HepG2 (cell line): ENCODE results near the gene SCYL1. TPM values are rescaled to one million over a fixed set of nuclear protein-coding genes. Genes with fewer than 3 reads are reported as not detected.

ENCODE experiments used
- EED ChIP-seq: sonication (generic); formaldehyde crosslinking; IDR thresholded peaks from 2 replicates; pipeline ENCODE4 v1.5.0; 2020; ENCODE audit warnings: mild to moderate bottlenecking, missing genetic modification reagents
- EHMT2 ChIP-seq: fragments of 200-600 bp; sonication (generic); IDR thresholded peaks from 2 replicates; pipeline ENCODE4 v1.7.0; 2017; ENCODE audit warnings: antibody characterized with exemption, low read depth, low read length, borderline replicate concordance
- FIP1L1 ChIP-seq: fragments of 200-400 bp; formaldehyde crosslinking; IDR thresholded peaks from 2 replicates; pipeline ENCODE4 v1.6.1; 2018; ENCODE audit warnings: low read depth, mild to moderate bottlenecking, low read length, moderate library complexity, borderline replicate concordance; ENCODE audit not compliant: insufficient read depth
- GLMP ChIP-seq: sonication (generic); formaldehyde crosslinking; IDR thresholded peaks from 2 replicates; pipeline ENCODE4 v1.9.0; 2021; ENCODE audit warnings: missing genetic modification reagents, mild to moderate bottlenecking, borderline replicate concordance
- HNRNPUL1 ChIP-seq: fragments of 200-400 bp; formaldehyde crosslinking; IDR thresholded peaks from 2 replicates; pipeline ENCODE4 v1.6.1; 2017; ENCODE audit warnings: low read depth, mild to moderate bottlenecking, low read length, moderate library complexity
- HOXA7 ChIP-seq: sonication (generic); formaldehyde crosslinking; IDR thresholded peaks from 2 replicates; pipeline ENCODE4 v1.8.1; 2022; ENCODE audit warnings: mild to moderate bottlenecking, missing genetic modification reagents, moderate library complexity
- ISL2 ChIP-seq: sonication (generic); formaldehyde crosslinking; IDR thresholded peaks from 2 replicates; pipeline ENCODE4 v1.5.0; 2020; ENCODE audit warnings: missing genetic modification reagents
- KDM2A ChIP-seq: sonication (generic); formaldehyde crosslinking; IDR thresholded peaks from 2 replicates; pipeline ENCODE4 v1.4.0; 2020; ENCODE audit warnings: low read depth, missing genetic modification reagents, borderline replicate concordance
- MTERF4 ChIP-seq: sonication (generic); formaldehyde crosslinking; IDR thresholded peaks from 2 replicates; pipeline ENCODE4 v1.8.0; 2023; ENCODE audit warnings: mild to moderate bottlenecking, missing genetic modification reagents
- NCOA2 ChIP-seq: sonication (generic); formaldehyde crosslinking; IDR thresholded peaks from 2 replicates; pipeline ENCODE4 v1.8.0; 2022; ENCODE audit warnings: inconsistent platforms
- NR2F1 ChIP-seq, 2 experiments: fragments of 450-650 bp in 1 of 2; formaldehyde crosslinking in 1 of 2; IDR thresholded peaks; 2 replicates each; pipeline versions ENCODE4 v1.5.0 to v1.6.1; 2016 to 2020; ENCODE audit warnings: mild to moderate bottlenecking in 1 of 2, missing compliant biosample characterization in 1 of 2, missing genetic modification reagents in 1 of 2, moderate library complexity in 1 of 2
- SNAPC5 ChIP-seq: sonication (generic); formaldehyde crosslinking; IDR thresholded peaks from 2 replicates; pipeline ENCODE4 v1.8.1; 2023; ENCODE audit warnings: mild to moderate bottlenecking, missing genetic modification reagents, borderline replicate concordance
- SRSF4 ChIP-seq: fragments of 200-400 bp; formaldehyde crosslinking; IDR thresholded peaks from one replicate; pipeline ENCODE4 v1.6.1; 2018; ENCODE audit warnings: mild to moderate bottlenecking, low read depth, low read length, moderate library complexity; ENCODE audit not compliant: poor library complexity, severe bottlenecking
- TCF7L2 ChIP-seq: IDR thresholded peaks from 2 replicates; pipeline ENCODE4 v1.6.1; 2011; ENCODE audit warnings: mild to moderate bottlenecking, low read depth, low read length, moderate library complexity
- TGIF2 ChIP-seq: IDR thresholded peaks from 2 replicates; pipeline ENCODE4 v1.6.1; 2016; ENCODE audit warnings: control low read depth, missing compliant biosample characterization
- TIGD3 ChIP-seq: sonication (generic); formaldehyde crosslinking; IDR thresholded peaks from 2 replicates; pipeline ENCODE4 v1.5.1; 2020; ENCODE audit warnings: mild to moderate bottlenecking, missing genetic modification reagents, borderline replicate concordance
- ZBTB42 ChIP-seq: sonication (generic); formaldehyde crosslinking; IDR thresholded peaks from 2 replicates; pipeline ENCODE4 v1.5.0; 2020; ENCODE audit warnings: mild to moderate bottlenecking, missing genetic modification reagents
- ZNF234 ChIP-seq: sonication (generic); formaldehyde crosslinking; conservative IDR thresholded peaks from 2 replicates; pipeline ENCODE4 v1.5.1; 2020; ENCODE audit warnings: mild to moderate bottlenecking, missing genetic modification reagents
- ZNF501 ChIP-seq: sonication (generic); formaldehyde crosslinking; IDR thresholded peaks from 2 replicates; pipeline ENCODE4 v1.5.1; 2020; ENCODE audit warnings: mild to moderate bottlenecking, moderate library complexity, missing genetic modification reagents
- ZNF510 ChIP-seq: sonication (generic); formaldehyde crosslinking; IDR thresholded peaks from 2 replicates; pipeline ENCODE4 v1.4.0; 2020; ENCODE audit warnings: low read depth, mild to moderate bottlenecking, missing genetic modification reagents
- ZNF672 ChIP-seq: sonication (generic); formaldehyde crosslinking; IDR thresholded peaks from 2 replicates; pipeline ENCODE4 v1.8.1; 2022; ENCODE audit warnings: missing genetic modification reagents
- ZNF749 ChIP-seq: sonication (generic); formaldehyde crosslinking; IDR thresholded peaks from 2 replicates; pipeline ENCODE4 v1.8.0; 2022; ENCODE audit warnings: mild to moderate bottlenecking, missing genetic modification reagents, moderate library complexity, borderline replicate concordance
- polyA plus RNA-seq, 8 experiments: library from polyadenylated mRNA; depleted of rRNA in 3 of 8; stranded (reverse) in 7 of 8; unstranded in 1 of 8; fragments of >200 nt; fragmentation: Illumina TruSeq in 4 of 8; extraction: Trizol in 4 of 8; gene quantifications; 2 replicates each; pipeline versions ENCODE4 v1.2.1 to v1.2.3, GENCODE V29; 2011 to 2016; ENCODE audit warnings: low read depth in 4 of 8, missing spikeins in 1 of 8, mixed read lengths in 1 of 8; ENCODE audit not compliant: insufficient read depth in 1 of 8
- total RNA-seq, 5 experiments: library from RNA; depleted of rRNA; stranded (reverse); fragments of >200 nt; fragmentation: Illumina TruSeq; extraction: Trizol; gene quantifications; 2 replicates each; pipeline ENCODE4 v1.2.3, GENCODE V29; 2016; ENCODE audit warnings: low read depth in 1 of 5

SCYL1 gene
- total and polyA plus RNA-seq, 2 of the 13 experiments (the other 11 are each of a cell fraction or from before 2014, with no cell fraction given), result 65.9 to 103 TPM

GRCh38 chr11:65477149-65477965 is 47.5 kb upstream of the SCYL1 start (continued):
- no peak for TF ChIP-seq GLMP (CRISPR knock-in tag)
- TF ChIP-seq TCF7L2, result no peak
- peak; percentile 14; the same call in 1 of the 2 replicates for TF ChIP-seq ZNF672 (CRISPR knock-in tag)
- TF ChIP-seq EED, result 0 out of 2 replicates have a peak, but pooled peaks have one; percentile 21
- TF ChIP-seq ZNF510 (CRISPR knock-in tag), result no peak; the same call in 1 of the 2 replicates
- no peak for TF ChIP-seq HNRNPUL1
- TF ChIP-seq NCOA2 (CRISPR knock-in tag), result no peak; the same call in 1 of the 2 replicates
- no peak; the same call in 1 of the 2 replicates for TF ChIP-seq FIP1L1
- peak; percentile 51; the same call in 1 of the 2 replicates for TF ChIP-seq KDM2A (CRISPR knock-in tag)
- TF ChIP-seq ZNF234, result no peak
- TF ChIP-seq SRSF4, result peak; percentile 83
- peak; percentile 86 for TF ChIP-seq ZNF501
- TF ChIP-seq TIGD3 (CRISPR knock-in tag), result no peak; the same call in 1 of the 2 replicates
- TF ChIP-seq ISL2 (CRISPR knock-in tag), result peak; percentile 34
- peak; percentile 69; the same call in 1 of the 2 replicates for TF ChIP-seq TGIF2
- no peak for TF ChIP-seq NR2F1 (CRISPR knock-in tag; IDR thresholded peaks at IDR 0.05)
- TF ChIP-seq ZBTB42 (CRISPR knock-in tag), result peak; percentile 93; the same call in 1 of the 2 replicates
- 0 out of 2 replicates have a peak, but pooled peaks have one; percentile 57 for TF ChIP-seq ZNF749 (CRISPR knock-in tag)
- TF ChIP-seq HOXA7, result no peak
- TF ChIP-seq EHMT2, result no peak
- no peak for TF ChIP-seq MTERF4 (CRISPR knock-in tag)
- TF ChIP-seq SNAPC5, result 0 out of 2 replicates have a peak, but pooled peaks have one; percentile 68
